22Rv1 (cell line): Measurements from ENCODE around the gene ZNF385A.

Source experiments
- CTCF ChIP-seq: fragments of 450-650 bp; IDR thresholded peaks from 2 replicates; pipeline ENCODE4 v1.5.1; 2017; ENCODE audit warnings: mild to moderate bottlenecking
- ZFX ChIP-seq: fragments of 450-650 bp; IDR thresholded peaks from 2 replicates; pipeline ENCODE4 v1.6.1; 2017; ENCODE audit warnings: antibody characterized with exemption, borderline replicate concordance

DNA sequence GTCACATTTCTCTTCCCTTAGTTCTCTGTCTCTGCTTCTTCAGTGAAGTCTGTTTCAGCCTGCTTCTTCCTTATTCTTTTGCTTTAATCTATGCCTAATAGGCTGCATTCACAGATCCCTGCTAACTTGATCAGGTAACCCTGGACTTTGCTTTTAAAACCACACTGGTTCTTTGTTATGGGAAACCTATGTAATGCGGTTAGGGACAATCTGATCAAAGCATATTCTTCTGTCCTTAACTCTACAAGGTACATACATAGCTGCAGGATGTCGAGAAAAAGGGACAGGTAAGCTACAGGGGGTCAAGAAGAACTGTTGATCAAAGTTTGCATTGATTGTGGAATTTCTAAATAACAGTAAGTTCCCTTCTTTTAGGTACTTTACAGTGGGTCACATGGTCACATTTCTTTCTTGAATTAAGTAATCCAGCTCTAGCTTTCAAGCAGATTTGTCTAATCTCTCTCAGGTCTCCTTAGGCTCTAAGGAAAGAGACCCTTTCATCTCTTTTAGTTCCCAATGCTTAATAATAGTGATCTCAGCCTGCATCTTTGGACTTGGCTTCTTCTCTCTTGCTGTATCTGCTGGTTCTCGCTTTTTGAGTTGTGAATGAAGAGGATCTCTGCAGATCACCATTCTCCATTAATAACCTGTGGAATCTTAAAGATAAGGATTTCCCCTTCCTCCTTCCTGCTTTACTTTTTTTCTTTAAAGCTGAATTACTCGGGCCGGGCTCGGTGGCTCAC is 55.8 kb downstream of the ZNF385A start:
- no peak for TF ChIP-seq CTCF
- TF ChIP-seq ZFX, result no peak
